H9 (cell line): ENCODE data around the gene PTRH1. TPM values are rescaled to one million over a fixed set of nuclear protein-coding genes. Genes with fewer than 3 reads are reported as not detected.

ENCODE experiments used
- DNase-seq: peaks from one replicate; pipeline ENCODE4 v3.0.0-alpha.2; 2017
- H2AFZ ChIP-seq: one replicate; pipeline ENCODE4 v1.6.1; 2013; ENCODE audit warnings: mild to moderate bottlenecking, low read length, control low read depth, moderate library complexity
- H2AK5ac ChIP-seq: 2 replicates; pipeline ENCODE4 v1.6.1; 2013; ENCODE audit warnings: low read length, control low read depth, mixed read lengths; ENCODE audit not compliant: insufficient read length
- H2BK120ac ChIP-seq: one replicate; pipeline ENCODE4 v1.6.1; 2013; ENCODE audit warnings: low read depth, mild to moderate bottlenecking, low read length, control low read depth, inconsistent platforms; ENCODE audit not compliant: poor library complexity, severe bottlenecking
- H2BK12ac ChIP-seq: 2 replicates; pipeline ENCODE4 v1.6.1; 2013; ENCODE audit warnings: low read length, control low read depth, mixed read lengths, low read depth; ENCODE audit not compliant: insufficient read length
- H2BK15ac ChIP-seq: 2 replicates; pipeline ENCODE4 v1.6.1; 2013; ENCODE audit warnings: low read depth, low read length, control low read depth
- H2BK20ac ChIP-seq: one replicate; pipeline ENCODE4 v1.6.1; 2013; ENCODE audit warnings: low read depth, mild to moderate bottlenecking, low read length, control low read depth, inconsistent platforms; ENCODE audit not compliant: poor library complexity, severe bottlenecking
- H2BK5ac ChIP-seq: 2 replicates; pipeline ENCODE4 v1.6.1; 2013; ENCODE audit warnings: low read length, control low read depth, mixed read lengths; ENCODE audit not compliant: insufficient read length
- H3K14ac ChIP-seq: 2 replicates; pipeline ENCODE4 v1.6.1; 2013; ENCODE audit warnings: low read length, control low read depth; ENCODE audit not compliant: insufficient read depth
- H3K18ac ChIP-seq: 2 replicates; pipeline ENCODE4 v1.6.1; 2013; ENCODE audit warnings: low read depth, mild to moderate bottlenecking, mixed read lengths, low read length, control low read depth; ENCODE audit not compliant: insufficient read length
- H3K23ac ChIP-seq: 2 replicates; pipeline ENCODE4 v1.6.1; 2013; ENCODE audit warnings: low read length, control low read depth, mixed read lengths, low read depth; ENCODE audit not compliant: insufficient read length
- H3K23me2 ChIP-seq: 2 replicates; pipeline ENCODE4 v1.6.1; 2013; ENCODE audit warnings: low read depth, mild to moderate bottlenecking, mixed read lengths, low read length, control low read depth; ENCODE audit not compliant: insufficient read length, poor library complexity, severe bottlenecking
- H3K27ac ChIP-seq: 2 replicates; pipeline ENCODE4 v1.5.1; 2013; ENCODE audit warnings: low read length, control low read depth, mixed read lengths, low read depth; ENCODE audit not compliant: insufficient read length
- H3K27me3 ChIP-seq: 2 replicates; pipeline ENCODE4 v1.6.1; 2013; ENCODE audit warnings: low read length, control low read depth, inconsistent platforms; ENCODE audit not compliant: insufficient read depth
- H3K4ac ChIP-seq: 2 replicates; pipeline ENCODE4 v1.6.1; 2013; ENCODE audit warnings: low read depth, mild to moderate bottlenecking, control low read depth, inconsistent platforms, low read length, moderate library complexity
- H3K4me1 ChIP-seq: 2 replicates; pipeline ENCODE4 v1.6.1; 2013; ENCODE audit warnings: low read length, control low read depth, inconsistent platforms; ENCODE audit not compliant: insufficient read depth
- H3K4me2 ChIP-seq: 2 replicates; pipeline ENCODE4 v1.6.1; 2013; ENCODE audit warnings: low read length, control low read depth, mixed read lengths; ENCODE audit not compliant: insufficient read length, insufficient read depth
- H3K56ac ChIP-seq: 2 replicates; pipeline ENCODE4 v1.6.1; 2013; ENCODE audit warnings: low read depth, mild to moderate bottlenecking, mixed read lengths, low read length, control low read depth; ENCODE audit not compliant: insufficient read length
- H3K79me1 ChIP-seq: 2 replicates; pipeline ENCODE4 v1.6.1; 2013; ENCODE audit warnings: low read depth, mild to moderate bottlenecking, moderate library complexity, low read length, control low read depth, inconsistent platforms; ENCODE audit not compliant: insufficient read depth, poor library complexity, severe bottlenecking
- H3K79me2 ChIP-seq: 2 replicates; pipeline ENCODE4 v1.6.1; 2013; ENCODE audit warnings: low read length, control low read depth, inconsistent platforms; ENCODE audit not compliant: insufficient read depth
- H3K9ac ChIP-seq: 2 replicates; pipeline ENCODE4 v1.6.1; 2013; ENCODE audit warnings: low read length, control low read depth, mixed read lengths; ENCODE audit not compliant: insufficient read length; ENCODE audit errors: extremely low read depth
- H3K9me3 ChIP-seq: one replicate; pipeline ENCODE4 v1.6.1; 2013; ENCODE audit warnings: low read depth, low read length, inconsistent platforms; ENCODE audit not compliant: control insufficient read depth
- H3T11ph ChIP-seq: one replicate; pipeline ENCODE4 v1.6.1; 2013; ENCODE audit warnings: mild to moderate bottlenecking, low read length, control low read depth, inconsistent platforms
- H4K20me1 ChIP-seq: one replicate; pipeline ENCODE4 v1.6.1; 2013; ENCODE audit not compliant: control insufficient read depth, insufficient read length, insufficient read depth
- H4K5ac ChIP-seq: 2 replicates; pipeline ENCODE4 v1.6.1; 2013; ENCODE audit warnings: low read depth, mild to moderate bottlenecking, mixed read lengths, low read length, control low read depth; ENCODE audit not compliant: insufficient read length
- H4K8ac ChIP-seq: replicated peaks from 2 replicates; pipeline ENCODE4 v1.6.1; 2013; ENCODE audit warnings: low read length, control low read depth, mixed read lengths, low read depth; ENCODE audit not compliant: insufficient read length
- H4K91ac ChIP-seq: 2 replicates; pipeline ENCODE4 v1.6.1; 2013; ENCODE audit warnings: low read depth, mild to moderate bottlenecking, moderate library complexity, mixed read lengths, low read length, control low read depth; ENCODE audit not compliant: insufficient read length
- H3K27ac Mint-ChIP-seq, 3 experiments: 2 replicates in 2 of 3; 3 replicates in 1 of 3; pipeline ENCODE4 v1.8.0; 2020 to 2021; ENCODE audit warnings: mixed read lengths in 3 of 3, mild to moderate bottlenecking in 1 of 3, moderate library complexity in 1 of 3
- H3K27me3 Mint-ChIP-seq: 2 replicates; pipeline ENCODE4 v1.8.0; 2021; ENCODE audit warnings: low read depth, mild to moderate bottlenecking, moderate library complexity, mixed read lengths
- H3K36me3 Mint-ChIP-seq, 3 experiments: 2 replicates in 2 of 3; 3 replicates in 1 of 3; pipeline ENCODE4 v1.8.0; 2020 to 2021; ENCODE audit warnings: low read depth in 3 of 3, mixed read lengths in 3 of 3; ENCODE audit not compliant: insufficient read depth in 1 of 3
- H3K4me1 Mint-ChIP-seq, 2 experiments: 2 replicates each; pipeline ENCODE4 v1.8.0; 2020; ENCODE audit warnings: mixed read lengths in 2 of 2
- H3K4me3 Mint-ChIP-seq, 2 experiments: 2 replicates in 1 of 2; 3 replicates in 1 of 2; pipeline ENCODE4 v1.8.0; 2020 to 2021; ENCODE audit warnings: mild to moderate bottlenecking in 2 of 2, mixed read lengths in 2 of 2, moderate library complexity in 1 of 2
- H3K9me3 Mint-ChIP-seq, 2 experiments: 2 replicates in 1 of 2; 3 replicates in 1 of 2; pipeline ENCODE4 v1.8.0; 2020; ENCODE audit warnings: mild to moderate bottlenecking in 2 of 2, mixed read lengths in 2 of 2, moderate library complexity in 1 of 2
- CTCF ChIP-seq: fragments of 200-600 bp; sonication (generic); conservative IDR thresholded peaks from 3 replicates; pipeline ENCODE4 v1.8.0; 2021; ENCODE audit warnings: antibody characterized with exemption, mild to moderate bottlenecking
- WGBS: extraction: QIAGEN DNeasy Blood & Tissue Kit; methylation state at CpG from one replicate; pipeline ENCODE4 v1.1.7; 2013; ENCODE audit warnings: missing lambda C conversion rate, low lambda C conversion rate, mixed read lengths; ENCODE audit not compliant: insufficient read length; ENCODE audit errors: extremely low coverage; 5-methylcytosine and 5-hydroxymethylcytosine counted together
- total RNA-seq: library from RNA; stranded (reverse); gene quantifications from 2 replicates; pipeline ENCODE4 v1.2.1, GENCODE V29; 2021

PTRH1 gene
- total RNA-seq, 1 experiment from 2014 or later = 10.9 TPM

GRCh38 chr9:127753148-127753547 lies 37.7 kb upstream of the PTRH1 start:
- peak overlapping the region in 1 of 2 experiments; percentile 40; a peak in 1 of 5 replicates for H3K4me3 Mint-ChIP-seq
- Histone ChIP-seq H3K23me2 (peaks cover 6% of the 10 kb centered on the region), H2BK15ac (no peak overlapping the region), H2AFZ (no peak overlapping the region), H2BK12ac (no peak overlapping the region), H3K4ac (no peak overlapping the region), H3T11ph (no peak overlapping the region), H3K9ac (no peak overlapping the region), H4K8ac (no peak overlapping the region), H3K27ac (no peak overlapping the region), H3K79me1 (no peaks in the 10 kb centered on the region), H3K4me2 (no peak overlapping the region), H3K23ac (no peak overlapping the region), H2BK5ac (no peak overlapping the region), H2AK5ac (no peak overlapping the region), H4K20me1 (no peaks in the 10 kb centered on the region), H4K5ac (no peak overlapping the region), H3K14ac (no peak overlapping the region), H4K91ac (no peak overlapping the region), H2BK20ac (no peak overlapping the region), H3K4me1 (peaks cover 3% of the 10 kb centered on the region; the same call in 1 of the 2 replicates), H3K18ac (no peak overlapping the region), H3K79me2 (no peaks in the 10 kb centered on the region), H3K9me3 (no peaks in the 10 kb centered on the region), H3K27me3 (no peaks in the 10 kb centered on the region; the same call in 1 of the 2 replicates), H3K56ac (no peak overlapping the region), H2BK120ac (no peak overlapping the region)
- TF ChIP-seq CTCF = no peak
- H3K4me1 Mint-ChIP-seq = peaks cover 3 to 6% of the 10 kb centered on the region in 2 experiments; a peak in 2 of 4 replicates
- H3K36me3 Mint-ChIP-seq = peaks cover 0 to 12% (median 0%) of the 10 kb centered on the region in 3 experiments; a peak in 2 of 7 replicates
- H3K27me3 Mint-ChIP-seq = peaks cover 48% of the 10 kb centered on the region
- no peak for DNase-seq
- no CpG with 5 or more reads among the region's 8 CpGs for WGBS
- no peaks in the 10 kb centered on the region for H3K9me3 Mint-ChIP-seq
- H3K27ac Mint-ChIP-seq = 0 out of 7 replicates have a peak overlapping the region, but pooled peaks of 1 of the 3 experiments have one; percentile 18
